Measurements from ENCODE around the gene BBS9. TPM values are rescaled to one million over a fixed set of nuclear protein-coding genes. Genes with fewer than 3 reads are reported as not detected.

The BBS9 gene
- total RNA-seq, 1 experiment from 2014 or later = 4.7 TPM

DNA sequence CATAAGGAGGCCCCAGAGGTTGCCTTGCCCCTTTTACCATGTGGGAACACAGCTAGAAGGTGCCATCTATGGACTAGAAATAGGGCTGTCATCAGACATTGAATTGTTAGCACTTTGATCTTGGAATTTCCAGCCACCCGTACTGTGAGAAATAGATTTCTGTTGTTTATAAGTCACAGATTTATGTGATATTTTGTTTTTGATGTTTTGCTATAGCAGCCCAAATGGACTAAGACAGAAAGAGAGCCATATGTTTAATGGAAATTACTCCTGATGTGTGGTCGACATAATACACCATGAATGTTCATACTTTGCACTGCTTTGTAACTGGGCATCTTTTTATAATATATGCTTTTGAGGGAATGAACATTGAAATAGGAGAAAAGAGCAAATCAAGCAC lies 302.2 kb downstream of the BBS9 start:
- POLR2A ChIA-PET = no interaction called here
- Mint-ChIP-seq H3K27me3 (ENCODE audit: insufficient read depth, unreplicated experiment) (no peaks in the 10 kb centered on the region), H3K27ac (ENCODE audit: unreplicated experiment) (no peak overlapping the region), H3K36me3 (ENCODE audit: insufficient read depth, unreplicated experiment) (no peaks in the 10 kb centered on the region), H3K4me3 (ENCODE audit: unreplicated experiment) (no peak overlapping the region), H3K4me1 (ENCODE audit: low read depth, unreplicated experiment) (no peaks in the 10 kb centered on the region), H3K9me3 (ENCODE audit: unreplicated experiment) (no peaks in the 10 kb centered on the region)
- CTCF ChIA-PET = no interaction called here
- no peak for TF ChIP-seq CTCF (IDR thresholded peaks at IDR 0.05; ENCODE audit: insufficient read depth in 1 of 2, low read depth in 1 of 2, low read length in 1 of 2, severe bottlenecking in 1 of 2, unreplicated experiment in 1 of 2)
- H3K4me1 ChIP-seq = no peaks in the 10 kb centered on the region
- no TSS peak for BruUV-seq (replicated peaks)
- no peaks in the 10 kb centered on the region for H3K36me3 ChIP-seq (ENCODE audit: control insufficient read depth, insufficient read depth, low read length)
- no peak for DNase-seq
- intact Hi-C loops (cut with micrococcal nuclease; ENCODE audit: unreplicated experiment) = no loop called here
- H3K9me3 ChIP-seq = no peaks in the 10 kb centered on the region
- H3K27me3 ChIP-seq (replicated peaks; ENCODE audit: control insufficient read depth, insufficient read depth, low read length) = no peaks in the 10 kb centered on the region
- H3K4me3 ChIP-seq (ENCODE audit: low read depth, low read length) = no peak overlapping the region

- no peaks in the 10 kb centered on the region for H3K27me3 ChIP-seq (replicated peaks; ENCODE audit: control insufficient read depth, insufficient read depth, low read length)
Observed at GRCh38 chr7:33432821-33433220, 303.5 kb downstream of the BBS9 start.

DNA sequence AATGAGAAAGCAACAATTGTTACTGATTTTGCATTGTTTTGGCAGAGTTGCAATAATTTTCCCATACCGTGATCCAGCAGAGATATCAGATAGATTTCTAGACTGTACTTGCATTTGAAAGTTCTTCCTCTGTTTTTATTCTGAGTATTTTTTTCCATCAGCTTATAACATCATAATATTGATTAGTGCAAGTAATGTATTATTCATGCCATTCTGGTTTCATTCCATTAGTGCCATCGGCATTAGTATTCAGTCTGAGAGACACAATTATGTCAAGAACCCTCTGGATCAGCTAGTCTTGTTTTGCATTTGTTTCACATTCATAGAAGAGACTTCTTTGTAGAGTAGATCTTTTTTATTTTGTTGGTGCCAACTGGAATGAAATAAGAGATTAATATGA lies 304.0 kb downstream of the BBS9 start:
- H3K4me3 ChIP-seq (ENCODE audit: low read depth, low read length) = no peak overlapping the region
- H3K4me3 Mint-ChIP-seq (ENCODE audit: unreplicated experiment) = no peak overlapping the region
- no peaks in the 10 kb centered on the region for H3K27me3 ChIP-seq (replicated peaks; ENCODE audit: control insufficient read depth, insufficient read depth, low read length)
- H3K9me3 ChIP-seq = no peaks in the 10 kb centered on the region
- H3K36me3 Mint-ChIP-seq (ENCODE audit: insufficient read depth, unreplicated experiment) = no peaks in the 10 kb centered on the region
- H3K9me3 Mint-ChIP-seq (ENCODE audit: unreplicated experiment) = no peaks in the 10 kb centered on the region
- intact Hi-C loops (cut with micrococcal nuclease; ENCODE audit: unreplicated experiment) = no loop called here
- no peak for DNase-seq
- ChIA-PET CTCF (no interaction called here), POLR2A (no interaction called here)
- no peaks in the 10 kb centered on the region for H3K27me3 Mint-ChIP-seq (ENCODE audit: insufficient read depth, unreplicated experiment)
- H3K27ac Mint-ChIP-seq (ENCODE audit: unreplicated experiment) = no peak overlapping the region
- TF ChIP-seq CTCF (IDR thresholded peaks at IDR 0.05; ENCODE audit: insufficient read depth in 1 of 2, low read depth in 1 of 2, low read length in 1 of 2, severe bottlenecking in 1 of 2, unreplicated experiment in 1 of 2) = no peak
- H3K4me1 ChIP-seq = no peaks in the 10 kb centered on the region
- H3K4me1 Mint-ChIP-seq (ENCODE audit: low read depth, unreplicated experiment) = no peaks in the 10 kb centered on the region
- BruUV-seq (replicated peaks) = no TSS peak
- H3K36me3 ChIP-seq (ENCODE audit: control insufficient read depth, insufficient read depth, low read length) = no peaks in the 10 kb centered on the region

More at GRCh38 chr7:33432821-33433220, 303.5 kb downstream of the BBS9 start:
- Mint-ChIP-seq H3K4me1 (ENCODE audit: low read depth, unreplicated experiment) (no peaks in the 10 kb centered on the region), H3K36me3 (ENCODE audit: insufficient read depth, unreplicated experiment) (no peaks in the 10 kb centered on the region), H3K27me3 (ENCODE audit: insufficient read depth, unreplicated experiment) (no peaks in the 10 kb centered on the region), H3K4me3 (ENCODE audit: unreplicated experiment) (no peak overlapping the region), H3K9me3 (ENCODE audit: unreplicated experiment) (no peaks in the 10 kb centered on the region), H3K27ac (ENCODE audit: unreplicated experiment) (no peak overlapping the region)
- no peaks in the 10 kb centered on the region for H3K9me3 ChIP-seq
- DNase-seq = no peak
- H3K4me1 ChIP-seq = no peaks in the 10 kb centered on the region
- no peaks in the 10 kb centered on the region for H3K36me3 ChIP-seq (ENCODE audit: control insufficient read depth, insufficient read depth, low read length)
- H3K4me3 ChIP-seq (ENCODE audit: low read depth, low read length) = no peak overlapping the region
- POLR2A ChIA-PET = no interaction called here
- no TSS peak for BruUV-seq (replicated peaks)
- intact Hi-C loops (cut with micrococcal nuclease; ENCODE audit: unreplicated experiment) = no loop called here
- CTCF ChIA-PET = no interaction called here
- TF ChIP-seq CTCF (IDR thresholded peaks at IDR 0.05; ENCODE audit: insufficient read depth in 1 of 2, low read depth in 1 of 2, low read length in 1 of 2, severe bottlenecking in 1 of 2, unreplicated experiment in 1 of 2) = no peak
